ENCODE results near the gene OLA1.

DNA sequence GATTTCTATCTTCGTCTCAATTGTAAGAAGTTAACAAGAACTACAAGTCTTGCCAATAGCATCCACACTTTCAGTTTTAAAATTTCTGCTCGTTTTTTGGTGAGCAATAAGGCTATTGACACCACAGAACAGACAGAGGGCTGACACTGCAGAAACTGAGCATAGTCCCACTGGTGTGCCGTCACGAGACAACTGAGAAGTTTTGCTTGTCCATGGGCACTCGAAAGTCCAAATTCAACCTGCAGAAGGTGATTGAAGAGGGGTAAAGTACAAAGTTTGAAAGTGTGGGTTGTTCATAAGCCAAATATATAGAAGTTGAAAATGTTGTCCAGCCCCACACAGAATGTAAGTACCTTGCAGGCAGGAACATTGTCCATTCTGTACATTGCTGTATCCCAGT lies 219.4 kb downstream of the OLA1 start:
- TF ChIP-seq, protein P1, sequence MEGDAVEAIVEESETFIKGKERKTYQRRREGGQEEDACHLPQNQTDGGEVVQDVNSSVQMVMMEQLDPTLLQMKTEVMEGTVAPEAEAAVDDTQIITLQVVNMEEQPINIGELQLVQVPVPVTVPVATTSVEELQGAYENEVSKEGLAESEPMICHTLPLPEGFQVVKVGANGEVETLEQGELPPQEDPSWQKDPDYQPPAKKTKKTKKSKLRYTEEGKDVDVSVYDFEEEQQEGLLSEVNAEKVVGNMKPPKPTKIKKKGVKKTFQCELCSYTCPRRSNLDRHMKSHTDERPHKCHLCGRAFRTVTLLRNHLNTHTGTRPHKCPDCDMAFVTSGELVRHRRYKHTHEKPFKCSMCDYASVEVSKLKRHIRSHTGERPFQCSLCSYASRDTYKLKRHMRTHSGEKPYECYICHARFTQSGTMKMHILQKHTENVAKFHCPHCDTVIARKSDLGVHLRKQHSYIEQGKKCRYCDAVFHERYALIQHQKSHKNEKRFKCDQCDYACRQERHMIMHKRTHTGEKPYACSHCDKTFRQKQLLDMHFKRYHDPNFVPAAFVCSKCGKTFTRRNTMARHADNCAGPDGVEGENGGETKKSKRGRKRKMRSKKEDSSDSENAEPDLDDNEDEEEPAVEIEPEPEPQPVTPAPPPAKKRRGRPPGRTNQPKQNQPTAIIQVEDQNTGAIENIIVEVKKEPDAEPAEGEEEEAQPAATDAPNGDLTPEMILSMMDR (IDR thresholded peaks at IDR 0.05; ENCODE audit: low read depth, low read length, poor library complexity, severe bottlenecking): no peak
- no peak for TF ChIP-seq EZH2phosphoT487 (IDR thresholded peaks at IDR 0.05; ENCODE audit: borderline replicate concordance, low read length)
